Glutamatergic neuron (in vitro differentiated cells): ENCODE results near the gene HES3. TPM values are rescaled to one million over a fixed set of nuclear protein-coding genes. Genes with fewer than 3 reads are reported as not detected.

ENCODE experiments used
- DNase-seq: peaks from one replicate; pipeline ENCODE4 v3.0.0; 2022
- H3K27ac Mint-ChIP-seq: one replicate; pipeline ENCODE4 v1.8.0; 2020; ENCODE audit warnings: mild to moderate bottlenecking, mixed read lengths, inconsistent platforms; ENCODE audit not compliant: unreplicated experiment
- H3K27me3 Mint-ChIP-seq: one replicate; pipeline ENCODE4 v1.8.0; 2020; ENCODE audit warnings: mild to moderate bottlenecking, moderate library complexity, mixed read lengths, inconsistent platforms; ENCODE audit not compliant: unreplicated experiment
- H3K36me3 Mint-ChIP-seq: one replicate; pipeline ENCODE4 v1.8.0; 2020; ENCODE audit warnings: mild to moderate bottlenecking, mixed read lengths, inconsistent platforms; ENCODE audit not compliant: unreplicated experiment
- H3K4me1 Mint-ChIP-seq: one replicate; pipeline ENCODE4 v1.8.0; 2020; ENCODE audit warnings: mild to moderate bottlenecking, low read depth, mixed read lengths, inconsistent platforms; ENCODE audit not compliant: unreplicated experiment
- H3K4me3 Mint-ChIP-seq: one replicate; pipeline ENCODE4 v1.8.0; 2020; ENCODE audit warnings: mild to moderate bottlenecking, mixed read lengths, inconsistent platforms; ENCODE audit not compliant: unreplicated experiment
- H3K9me3 Mint-ChIP-seq: one replicate; pipeline ENCODE4 v1.8.0; 2020; ENCODE audit warnings: mild to moderate bottlenecking, moderate library complexity, mixed read lengths, inconsistent platforms; ENCODE audit not compliant: unreplicated experiment
- CTCF ChIP-seq: fragments of 200-600 bp; sonication (generic); IDR thresholded peaks from one replicate; pipeline ENCODE4 v1.5.0; 2021; ENCODE audit not compliant: partially characterized antibody, unreplicated experiment
- total RNA-seq: library from RNA; stranded (reverse); fragmentation: NEBNext Ultra II Directional; extraction: Animal tissue kit (Norgen Biotek cat#: 25700); gene quantifications from one replicate; pipeline ENCODE4 v1.2.1, GENCODE V29; 2021; ENCODE audit not compliant: unreplicated experiment

The HES3 gene
- total RNA-seq, 1 donor from 2014 or later: 0.66 TPM

- no peak for TF ChIP-seq CTCF
- H3K27ac Mint-ChIP-seq: no peak overlapping the region
- H3K36me3 Mint-ChIP-seq: no peaks in the 10 kb centered on the region
- peaks cover 5% of the 10 kb centered on the region for H3K4me1 Mint-ChIP-seq
- peaks cover 28% of the 10 kb centered on the region for H3K27me3 Mint-ChIP-seq
- no peak overlapping the region for H3K4me3 Mint-ChIP-seq
- H3K9me3 Mint-ChIP-seq: peaks cover 20% of the 10 kb centered on the region
- no peak for DNase-seq
Measured at GRCh38 chr1:6251233-6251632, 7.3 kb downstream of the HES3 start.

- no peak for DNase-seq
- Mint-ChIP-seq H3K27me3 (peaks cover 23% of the 10 kb centered on the region), H3K27ac (no peak overlapping the region), H3K36me3 (no peaks in the 10 kb centered on the region), H3K9me3 (peaks cover 16% of the 10 kb centered on the region), H3K4me1 (peaks cover 6% of the 10 kb centered on the region), H3K4me3 (no peak overlapping the region)
- no peak for TF ChIP-seq CTCF
Measured at GRCh38 chr1:6251681-6252373, 7.8 kb downstream of the HES3 start.

GRCh38 chr1:6252374-6252710 is 8.4 kb downstream of the HES3 start:
- no peak for DNase-seq
- Mint-ChIP-seq H3K27ac (no peak overlapping the region), H3K27me3 (peaks cover 23% of the 10 kb centered on the region), H3K4me3 (no peak overlapping the region), H3K4me1 (peaks cover 8% of the 10 kb centered on the region), H3K9me3 (peaks cover 14% of the 10 kb centered on the region), H3K36me3 (no peaks in the 10 kb centered on the region)
- no peak for TF ChIP-seq CTCF

DNA sequence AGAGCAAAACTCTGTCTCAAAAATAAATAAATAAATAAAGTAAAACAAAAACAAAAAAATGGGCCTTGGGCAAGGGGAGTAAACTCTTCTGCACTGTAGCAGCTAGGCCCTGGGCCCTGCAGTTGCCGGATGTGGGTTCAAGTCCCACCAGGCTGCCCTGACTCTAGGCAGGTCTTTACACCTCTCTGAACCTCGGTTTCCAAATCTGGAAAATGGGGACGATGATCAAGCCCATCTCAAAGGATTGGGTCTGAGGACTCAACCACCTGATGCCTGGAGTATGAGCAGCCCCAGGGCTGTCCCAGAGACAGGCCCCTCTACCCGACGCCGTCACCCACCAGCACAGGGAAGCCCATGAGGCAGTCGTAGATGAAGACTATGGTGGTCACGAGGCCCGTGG is 9.4 kb downstream of the HES3 start:
- Mint-ChIP-seq H3K9me3 (peaks cover 11% of the 10 kb centered on the region), H3K36me3 (no peaks in the 10 kb centered on the region), H3K4me1 (peaks cover 8% of the 10 kb centered on the region), H3K27me3 (peaks cover 20% of the 10 kb centered on the region), H3K27ac (no peak overlapping the region), H3K4me3 (no peak overlapping the region)
- no peak for DNase-seq
- no peak for TF ChIP-seq CTCF

GRCh38 chr1:6254691-6255090 is 10.7 kb downstream of the HES3 start:
- no peaks in the 10 kb centered on the region for H3K36me3 Mint-ChIP-seq
- H3K9me3 Mint-ChIP-seq: peaks cover 11% of the 10 kb centered on the region
- peaks cover 12% of the 10 kb centered on the region for H3K4me1 Mint-ChIP-seq
- no peak overlapping the region for H3K4me3 Mint-ChIP-seq
- peaks cover 25% of the 10 kb centered on the region for H3K27me3 Mint-ChIP-seq
- H3K27ac Mint-ChIP-seq: no peak overlapping the region
- no peak for TF ChIP-seq CTCF
- DNase-seq: no peak
